ENCODE measurements around the gene SLC6A3.

SLC6A3 gene

DNA sequence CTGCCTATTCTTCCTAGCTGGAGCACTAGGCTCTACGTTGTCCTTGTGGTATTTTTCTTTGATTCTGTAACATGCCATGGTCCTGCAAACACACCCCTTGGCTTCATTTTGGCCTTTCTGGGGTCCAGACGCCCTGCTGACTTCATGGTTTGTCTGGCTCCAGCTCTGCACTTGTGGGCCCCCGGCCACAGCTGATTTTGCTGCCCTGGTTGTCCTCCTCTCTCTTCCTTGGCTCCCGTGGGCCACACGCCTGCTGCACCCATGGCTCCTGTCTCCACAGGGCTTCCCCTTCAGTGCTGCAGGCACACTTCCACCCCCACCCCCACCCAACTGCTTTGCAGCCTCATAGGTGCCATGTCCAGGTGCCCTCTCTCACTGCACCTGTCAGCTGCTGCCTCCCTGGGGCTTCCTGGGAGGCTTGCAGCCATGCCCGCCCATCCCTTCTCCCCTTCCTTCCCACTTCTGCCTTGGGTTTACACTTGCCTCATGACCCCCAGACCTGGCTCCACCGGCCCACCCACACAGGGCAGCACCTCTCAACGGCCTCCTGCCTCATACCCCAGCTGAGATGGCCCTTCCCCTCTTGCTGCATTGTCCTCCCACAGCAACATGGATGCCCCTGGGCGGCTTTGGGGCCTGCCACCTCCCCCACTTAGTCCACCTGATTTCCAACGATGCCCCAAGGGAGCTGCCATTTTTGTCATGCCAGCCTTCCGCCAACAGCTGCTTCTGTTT lies 25.6 kb downstream of the SLC6A3 start:
- no peak for DNase-seq (ENCODE audit: low read depth)

- DNase-seq (ENCODE audit: low read depth), result no peak
Measured at GRCh38 chr5:1418921-1419280, 26.3 kb downstream of the SLC6A3 start.

GRCh38 chr5:1418238-1418920 lies 26.9 kb downstream of the SLC6A3 start:
- no peak for DNase-seq (ENCODE audit: low read depth)

DNA sequence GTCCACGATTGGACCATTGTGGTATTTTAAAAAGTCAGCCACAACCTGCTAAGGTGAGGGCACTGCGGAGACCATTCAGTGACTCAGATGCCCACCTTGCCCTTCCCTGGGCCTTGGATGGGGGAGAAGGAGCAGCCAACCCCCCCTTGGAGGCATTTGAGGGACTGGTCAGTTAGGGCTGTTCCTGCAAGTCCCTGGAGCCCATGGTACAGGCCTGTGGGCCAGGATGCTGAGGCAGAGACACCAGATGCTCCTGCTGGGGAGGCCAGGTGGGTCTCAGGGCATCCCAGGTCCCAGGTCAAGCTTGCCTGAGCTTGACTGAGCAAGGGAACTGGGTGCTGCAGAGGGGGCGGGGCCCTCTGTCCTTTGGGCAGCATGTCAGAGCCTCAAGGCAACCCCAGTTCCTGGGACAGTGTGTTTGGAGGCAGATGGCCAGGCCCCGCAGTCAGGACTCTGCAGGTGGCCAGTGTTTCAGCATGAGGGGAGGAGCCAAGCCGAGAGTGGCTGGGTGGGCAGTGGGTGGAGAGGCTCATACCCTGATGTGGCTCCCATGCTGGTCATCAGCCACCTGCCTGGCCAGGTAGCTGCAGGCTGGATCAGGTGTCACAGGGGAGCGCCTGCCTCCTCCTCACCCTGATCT lies 27.5 kb downstream of the SLC6A3 start:
- no peak for DNase-seq (ENCODE audit: low read depth)

- no peak for DNase-seq (ENCODE audit: low read depth)
Measured at GRCh38 chr5:1416856-1417469, 28.3 kb downstream of the SLC6A3 start.

GRCh38 chr5:1415626-1416360 lies 29.4 kb downstream of the SLC6A3 start:
- DNase-seq (ENCODE audit: low read depth), result no peak

DNA sequence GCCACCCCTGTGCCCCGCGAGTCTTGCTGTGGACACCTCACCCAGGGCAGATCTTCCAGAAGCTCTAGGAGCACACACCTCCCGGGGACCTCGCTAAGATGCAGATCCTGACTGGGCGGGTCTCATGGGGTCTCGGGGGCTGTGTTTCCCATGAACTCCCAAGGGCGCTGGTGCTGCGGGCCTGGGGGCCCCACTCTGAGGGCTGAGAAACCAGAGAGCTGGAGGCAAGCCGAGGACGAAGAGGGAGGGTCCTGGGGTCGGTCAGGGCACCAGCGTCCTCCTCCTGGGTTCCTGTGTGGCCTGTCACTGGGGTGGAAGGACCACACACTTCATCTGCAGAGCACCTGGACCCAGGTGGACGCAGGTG lies 30.2 kb downstream of the SLC6A3 start:
- no peak for DNase-seq (ENCODE audit: low read depth)

DNA sequence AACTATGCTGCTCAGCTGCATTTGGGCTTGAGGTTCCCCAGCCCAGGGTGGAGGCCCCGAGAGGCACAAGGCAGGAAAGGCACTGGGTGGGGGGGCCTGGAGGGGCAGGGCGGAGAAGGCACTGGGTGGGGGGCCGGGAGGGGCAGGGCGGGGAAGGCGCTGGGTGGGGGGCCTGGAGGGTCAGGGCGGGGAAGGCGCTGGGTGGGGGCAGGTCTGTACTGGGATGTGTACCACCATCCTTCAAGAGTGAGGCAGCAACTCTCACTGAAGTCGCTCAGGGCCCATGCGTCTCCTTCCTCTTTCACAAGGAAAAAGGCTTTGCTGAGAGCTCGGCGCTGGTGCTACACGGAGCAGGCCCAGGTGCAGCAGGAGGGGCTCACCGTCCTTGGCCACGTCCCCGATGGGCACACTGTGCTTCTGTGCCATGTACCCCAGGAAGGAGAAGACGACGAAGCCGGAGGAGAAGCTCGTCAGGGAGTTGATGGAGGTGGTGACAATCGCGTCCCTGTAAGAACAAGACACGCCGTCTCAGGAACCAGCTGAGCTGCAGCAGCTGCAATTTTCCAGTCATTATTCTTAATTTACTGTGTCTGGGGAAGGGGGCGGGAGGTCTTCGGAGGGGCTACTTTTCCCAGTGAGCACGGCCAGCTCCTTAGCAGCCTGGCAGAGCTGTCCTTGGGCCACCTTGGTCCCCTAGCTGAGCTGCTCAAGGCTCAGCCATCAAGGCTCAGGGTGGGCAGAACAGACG lies 30.8 kb downstream of the SLC6A3 start:
- no peak for DNase-seq (ENCODE audit: low read depth)

GRCh38 chr5:1413611-1414241 lies 31.5 kb downstream of the SLC6A3 start:
- DNase-seq (ENCODE audit: low read depth), result no peak

GRCh38 chr5:1413211-1413610 lies 32.0 kb downstream of the SLC6A3 start:
- DNase-seq (ENCODE audit: low read depth), result no peak

DNA sequence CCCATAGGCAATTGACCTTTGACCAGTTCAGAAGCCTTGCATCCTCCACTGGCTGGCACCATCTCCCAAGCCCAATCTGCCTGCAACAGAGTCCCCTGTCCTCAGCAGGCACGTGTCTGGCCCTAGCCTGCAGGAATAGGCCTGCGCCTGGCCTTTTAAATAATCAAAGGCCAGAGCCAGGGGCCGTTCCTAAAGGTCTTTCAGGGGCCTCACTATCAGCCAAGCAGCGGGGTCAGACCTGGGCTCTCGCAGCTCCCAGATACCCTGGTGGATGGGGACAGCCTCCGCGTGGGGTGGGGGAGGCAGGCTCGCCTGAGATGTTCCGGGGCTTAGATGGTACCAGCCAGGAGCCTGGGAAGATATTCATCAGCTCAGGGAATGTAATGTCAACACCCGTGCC lies 32.6 kb downstream of the SLC6A3 start:
- DNase-seq (ENCODE audit: low read depth), result no peak

DNA sequence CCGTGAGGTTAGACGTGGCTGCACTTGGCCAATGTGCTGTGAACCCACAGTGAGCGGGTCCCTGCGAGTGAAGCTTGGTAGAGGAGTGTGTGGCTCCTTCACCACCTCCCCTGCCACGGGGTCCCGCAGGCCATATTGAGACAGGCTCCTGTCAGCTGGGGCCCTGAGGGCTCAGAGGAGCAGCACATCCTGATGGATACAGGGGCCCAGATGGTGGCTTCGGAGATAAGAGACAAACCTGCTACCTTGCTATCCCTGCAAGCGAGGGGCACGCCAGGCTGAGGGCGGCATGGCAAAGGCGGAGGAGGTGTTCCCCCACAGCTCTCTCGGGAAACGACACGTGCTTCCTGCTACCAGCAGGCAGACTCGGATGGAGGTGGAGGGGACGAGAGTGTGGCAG lies 33.1 kb downstream of the SLC6A3 start:
- DNase-seq (ENCODE audit: low read depth), result no peak

DNA sequence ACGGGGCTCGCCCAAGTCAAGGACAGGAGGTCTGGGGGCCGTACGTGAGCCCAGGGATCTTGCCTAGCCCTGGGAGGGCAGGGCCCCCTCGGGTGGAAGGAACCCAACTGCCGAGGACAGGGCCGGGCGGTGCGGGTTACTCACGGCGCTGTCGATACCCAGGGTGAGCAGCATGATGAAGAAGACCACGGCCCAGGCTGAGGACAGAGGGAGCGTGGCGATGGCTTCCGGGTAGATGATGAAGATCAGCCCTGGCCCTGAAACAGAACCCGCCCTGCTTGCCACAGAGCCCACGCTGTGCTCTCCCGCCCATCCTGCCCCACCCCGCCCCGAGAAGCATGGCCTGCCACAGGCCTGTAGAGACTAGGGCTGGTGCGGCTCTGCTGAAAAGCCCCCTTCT lies 34.1 kb downstream of the SLC6A3 start:
- DNase-seq (ENCODE audit: low read depth), result no peak

GRCh38 chr5:1410156-1411014 lies 34.9 kb downstream of the SLC6A3 start:
- DNase-seq (ENCODE audit: low read depth), result no peak

- DNase-seq (ENCODE audit: low read depth), result no peak
Measured at GRCh38 chr5:1409381-1410110, 35.7 kb downstream of the SLC6A3 start.

- DNase-seq (ENCODE audit: low read depth), result no peak
Measured at GRCh38 chr5:1406681-1407640, 38.3 kb downstream of the SLC6A3 start.

DNA sequence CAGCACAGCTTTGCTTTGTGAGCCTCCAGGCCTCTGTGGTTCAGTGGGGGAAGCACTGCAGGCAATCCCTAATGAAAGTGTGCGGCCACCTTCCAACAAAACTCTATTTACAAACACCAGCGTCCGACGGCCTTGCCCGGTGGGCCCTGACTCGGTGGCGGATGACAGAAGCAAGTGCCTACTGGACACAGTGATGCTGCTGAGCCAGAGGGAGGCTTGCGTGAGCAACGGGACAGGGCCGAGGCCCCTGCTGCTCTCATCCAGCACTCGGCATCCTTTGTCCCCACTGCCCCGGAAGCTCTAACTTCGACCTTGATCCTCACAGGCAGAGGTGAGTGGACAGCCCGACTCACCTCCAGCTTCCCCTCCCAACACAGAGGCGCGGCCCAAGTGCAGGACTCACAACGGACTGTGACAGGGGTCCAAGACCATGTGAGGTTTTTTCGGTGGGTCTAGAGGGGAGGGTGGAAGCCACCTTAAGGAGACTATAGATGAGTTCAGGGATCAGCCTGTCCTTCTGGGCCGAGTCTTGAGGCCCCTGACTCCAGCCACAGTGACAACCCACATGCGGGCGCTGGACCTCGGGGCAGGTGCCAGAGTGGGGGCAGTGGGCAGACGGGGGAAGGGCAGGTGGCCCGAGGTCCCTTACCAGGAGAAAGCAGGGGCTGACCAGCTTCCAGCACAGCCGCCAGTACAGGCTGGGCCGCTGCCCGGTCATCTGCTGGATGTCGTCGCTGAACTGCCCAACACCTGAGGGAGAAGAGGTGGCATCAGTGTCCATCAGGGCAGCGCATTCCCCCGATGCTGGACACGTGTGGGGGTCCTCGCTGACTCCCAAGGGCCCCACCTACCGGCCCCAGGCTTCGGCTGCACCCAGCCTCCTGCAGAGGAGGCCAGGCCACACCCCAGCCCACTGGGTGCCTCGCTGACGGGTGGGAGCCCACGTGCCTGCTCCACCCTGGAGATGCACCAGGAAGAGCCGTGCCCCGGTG lies 39.4 kb downstream of the SLC6A3 start:
- DNase-seq (ENCODE audit: low read depth), result no peak

All from activated T-cell treated with anti-CD3 and anti-CD28 coated beads for 1 hour (primary cell).